A549 treated with RU486 at 1 μM for 4 hours (cell line): ENCODE data around the gene ARHGAP30. TPM values are rescaled to one million over a fixed set of nuclear protein-coding genes. Genes with fewer than 3 reads are reported as not detected.

Experiments
- total RNA-seq: library from RNA; stranded (reverse); fragments of 200-300 nt; extraction: Qiagen RNA extraction; gene quantifications from 5 replicates; pipeline ENCODE4 v1.2.3, GENCODE V29; 2022; ENCODE audit warnings: low read depth

ARHGAP30 gene
- total RNA-seq, result 0.07 to 0.14 TPM (median 0.11 TPM) in 5 replicates

DNA sequence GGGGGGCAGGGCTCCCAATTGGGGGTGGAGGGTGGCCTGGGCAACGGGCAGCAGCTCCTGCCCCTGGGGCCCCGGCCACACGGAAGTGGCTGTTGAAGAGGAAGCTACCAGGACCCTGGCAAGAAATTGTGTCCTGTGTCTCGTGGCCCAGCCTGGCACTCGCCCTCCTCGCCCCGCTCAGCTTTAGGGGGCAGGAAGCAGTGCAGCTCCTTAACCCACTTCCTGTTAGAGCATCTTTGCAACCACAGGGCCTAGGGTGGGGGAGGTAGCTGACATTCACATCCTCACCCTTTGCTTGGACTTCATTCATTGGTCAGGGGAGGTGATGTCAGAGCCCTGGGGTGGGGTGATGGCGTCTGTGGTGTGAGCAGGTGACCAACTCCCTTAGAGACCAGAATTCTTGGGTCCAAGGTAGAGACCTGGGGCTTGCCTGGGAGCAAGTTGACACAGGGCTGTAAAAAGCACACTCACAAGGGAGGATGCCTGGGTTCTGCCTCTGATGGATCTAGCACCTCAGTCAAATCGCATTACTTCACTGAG lies at the start of gene ARHGAP30:
Gene ARHGAP30, minus strand, starts transcription at position 161 of the 540 bp plus-strand sequence. CDS start 267 bp downstream, outside the sequence.

DNA sequence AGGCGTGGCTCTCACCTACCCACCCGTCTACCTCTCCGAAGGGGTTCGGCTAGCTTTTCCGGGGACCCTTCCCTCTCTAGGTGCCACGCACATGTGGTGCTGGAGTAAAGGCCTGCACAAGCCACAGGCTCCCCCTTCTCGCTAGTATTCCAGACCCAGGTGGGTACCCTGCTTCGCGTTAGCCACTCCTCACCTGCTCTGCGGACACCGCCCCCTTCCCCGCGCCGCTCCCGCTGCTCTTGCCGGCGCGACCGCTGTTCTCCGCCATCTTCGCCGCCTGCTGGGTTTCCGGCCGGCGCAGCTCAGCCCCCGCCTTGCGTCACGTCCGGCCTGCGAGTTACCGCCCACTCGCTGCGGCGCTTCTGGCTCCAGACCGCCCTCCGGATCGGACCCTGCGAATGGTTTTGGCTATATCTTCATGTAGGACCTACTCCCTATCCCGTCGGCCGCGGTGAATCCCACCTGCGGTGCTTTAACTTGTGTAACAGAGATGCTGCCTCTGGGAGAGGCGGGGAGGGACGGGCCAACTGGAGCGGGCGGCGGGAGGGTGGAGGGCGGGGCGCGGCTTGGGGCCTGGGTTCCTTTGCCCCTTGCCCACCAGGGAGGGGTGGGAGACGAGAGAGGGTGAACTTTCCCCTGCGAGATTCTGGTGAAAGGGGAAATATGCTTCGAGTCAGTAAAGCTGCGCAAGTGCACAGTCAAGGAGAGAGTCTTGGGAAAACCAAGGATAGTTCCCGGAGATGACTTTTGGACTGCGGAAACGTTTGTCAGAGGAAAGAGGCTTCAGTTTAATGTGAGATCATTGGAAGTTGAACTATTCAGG lies 48.3 kb upstream of the ARHGAP30 start, which contains the start of the genes NIT1 and PFDN2:
Gene NIT1, plus strand, starts transcription at position 347 of the 823 bp plus-strand sequence. Its CDS starts 72 bp downstream, at position 419.
Gene PFDN2, minus strand, starts transcription at position 279 of the 823 bp plus-strand sequence. Its CDS starts 11 bp downstream, at position 268.

GRCh38 chr1:161098210-161099068 lies 28.7 kb upstream of the ARHGAP30 start, which contains the start of gene KLHDC9:
Gene KLHDC9, plus strand, starts transcription at chr1:161098361. Its CDS starts 175 bp downstream, at chr1:161098536.

DNA sequence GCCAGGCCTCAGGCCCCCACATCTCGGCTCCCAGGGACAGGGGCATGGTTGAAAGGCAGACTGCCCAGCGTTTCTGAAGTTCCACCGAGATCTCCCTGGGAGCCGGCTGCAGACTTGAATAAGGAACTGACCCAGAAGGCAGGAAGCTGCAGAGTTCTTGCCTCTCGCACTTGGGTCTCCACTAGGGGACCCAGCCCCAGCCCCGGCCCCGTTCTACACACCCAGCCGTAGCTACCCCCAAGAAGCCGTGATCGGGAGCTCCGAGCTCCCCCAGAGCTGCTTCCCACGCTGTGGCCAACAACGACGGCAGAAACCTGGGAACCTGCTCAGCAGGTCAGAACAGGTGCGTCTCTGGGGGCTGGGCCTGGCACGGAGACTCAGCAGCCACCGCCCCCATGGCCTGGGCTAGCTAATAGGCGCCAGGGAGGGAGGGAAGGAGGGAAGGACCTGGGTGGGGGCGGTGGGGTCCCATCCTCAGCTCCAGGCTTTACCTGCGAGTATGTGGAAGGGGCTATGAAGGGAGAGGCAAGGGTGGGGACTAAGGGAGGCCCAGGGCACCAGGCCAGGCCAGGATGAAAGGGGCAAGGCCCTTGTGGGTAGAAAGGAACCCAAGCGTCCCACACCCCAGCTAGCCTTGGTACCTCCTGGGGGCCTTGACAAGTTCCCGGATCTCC lies 19.7 kb upstream of the ARHGAP30 start, which contains the start of gene NECTIN4:
Gene NECTIN4, minus strand, starts transcription at position 308 of the 674 bp plus-strand sequence. Its CDS starts 262 bp downstream, at position 46.

DNA sequence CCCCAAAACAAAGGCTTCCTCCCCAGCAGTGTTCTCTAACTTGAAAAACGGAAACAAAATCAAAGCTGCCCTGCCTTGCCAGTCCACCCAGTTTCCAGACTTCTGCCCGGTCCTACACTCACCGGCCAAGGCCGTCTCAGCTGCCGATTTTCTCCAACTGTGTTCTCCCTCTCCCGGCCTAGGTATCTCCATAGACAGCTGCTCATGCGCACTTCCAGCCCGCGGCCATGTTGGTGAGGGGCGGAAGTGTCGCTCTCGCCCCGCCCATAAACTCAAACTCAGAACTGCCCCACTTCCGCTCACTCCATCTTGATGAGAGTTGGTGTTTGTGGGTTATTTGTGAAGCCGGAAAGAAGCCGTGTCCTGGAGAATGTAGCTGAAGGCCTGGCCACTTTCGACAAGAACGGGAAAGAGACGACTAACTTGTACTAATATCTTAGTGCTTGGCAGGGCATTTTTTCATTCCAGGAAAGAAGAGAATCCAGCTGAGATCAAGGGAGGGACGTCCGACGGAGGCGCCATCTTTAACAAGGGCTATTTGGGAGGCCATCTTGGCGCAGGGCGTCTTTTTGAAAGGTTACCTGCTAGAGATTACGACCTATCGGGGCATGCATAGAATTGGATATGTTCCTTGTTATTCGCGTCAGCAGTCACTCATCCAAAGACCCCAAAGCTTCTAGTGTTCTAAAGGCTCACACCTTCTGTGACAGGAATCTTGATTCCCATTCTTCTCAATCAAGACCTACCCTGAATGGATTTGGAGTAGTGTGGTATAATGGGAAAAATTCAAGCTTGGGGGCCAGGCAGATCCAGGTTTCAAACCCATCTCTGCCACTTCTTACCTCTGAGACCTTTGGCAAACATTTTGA lies 23.7 kb downstream of the ARHGAP30 start, which contains the start of gene USF1:
Gene USF1, minus strand, starts transcription at position 242 of the 869 bp plus-strand sequence. CDS start 2,702 bp downstream, outside the sequence.

GRCh38 chr1:161038523-161039153 lies 31.1 kb downstream of the ARHGAP30 start, which contains the start of gene TSTD1:
Gene TSTD1, minus strand, starts transcription at chr1:161038964. Its CDS starts 75 bp downstream, at chr1:161038889.

DNA sequence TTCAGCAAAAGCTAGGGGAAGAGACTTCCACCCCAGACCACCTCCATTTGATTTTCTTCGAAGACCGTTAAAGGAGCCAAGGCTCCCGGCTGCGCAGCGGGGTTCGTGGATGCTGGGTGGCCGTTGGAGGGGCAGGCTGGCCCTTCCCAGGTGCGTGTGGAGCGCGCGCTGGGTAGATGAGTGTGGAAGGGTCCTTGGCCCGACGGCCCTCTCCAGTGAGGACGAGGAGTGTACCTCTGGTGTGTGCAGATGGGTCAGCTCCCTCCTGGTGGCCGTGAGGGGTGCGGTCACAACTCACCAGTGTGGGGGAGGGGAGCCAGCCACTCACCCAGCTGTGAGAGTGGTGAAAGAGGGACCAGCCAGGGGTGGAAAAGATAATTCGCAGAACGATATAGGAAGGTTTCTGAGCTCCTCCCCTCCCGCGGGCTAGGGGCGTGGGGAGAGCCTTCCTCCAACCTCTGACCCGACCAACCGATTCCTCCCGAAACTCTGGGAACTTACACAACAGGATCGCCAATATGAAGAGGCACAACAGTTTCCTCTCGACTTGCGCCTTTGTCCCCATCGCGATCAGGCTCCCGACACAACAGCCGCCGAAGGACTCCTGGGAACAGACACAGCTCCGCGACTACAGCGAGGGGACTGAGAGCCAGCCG lies 49.1 kb downstream of the ARHGAP30 start, which contains the start of gene F11R:
Gene F11R, minus strand, starts transcription at position 644 of the 656 bp plus-strand sequence. Its CDS starts 79 bp downstream, at position 565.

Other genes starting within 250 kb of the ARHGAP30 start
- gene CD244, start 207.0 kb downstream of the ARHGAP30 start, total RNA-seq, result not detected in 5 replicates
- 0.22 TPM in 1 of 5 replicates, not detected in the others for gene ITLN1, start 184.7 kb downstream of the ARHGAP30 start, total RNA-seq
- gene ITLN2, start 115.1 kb downstream of the ARHGAP30 start, total RNA-seq, result 0.22 to 0.33 TPM in 2 of 5 replicates, not detected in the others
- 39.5 to 67.9 TPM (median 59.7 TPM) in 5 replicates for gene F11R, start 48.7 kb downstream of the ARHGAP30 start, total RNA-seq
- 0.34 to 0.41 TPM in 2 of 5 replicates, not detected in the others for gene TSTD1, start 30.9 kb downstream of the ARHGAP30 start, total RNA-seq
- 48.4 to 53.4 TPM (median 50.6 TPM) in 5 replicates for gene USF1, start 23.9 kb downstream of the ARHGAP30 start, total RNA-seq
- 1.5 to 2.2 TPM (median 1.9 TPM) in 5 replicates for gene NECTIN4, start 19.7 kb upstream of the ARHGAP30 start, total RNA-seq
- 1.2 to 2.4 TPM (median 1.6 TPM) in 5 replicates for gene KLHDC9, start 28.5 kb upstream of the ARHGAP30 start, total RNA-seq
- 118 to 142 TPM (median 129 TPM) in 5 replicates for gene PFDN2, start 48.1 kb upstream of the ARHGAP30 start, total RNA-seq
- 24.4 to 32.0 TPM (median 31.3 TPM) in 5 replicates for gene NIT1, start 48.2 kb upstream of the ARHGAP30 start, total RNA-seq
- gene DEDD, start 62.8 kb upstream of the ARHGAP30 start, total RNA-seq, result 26.1 to 32.6 TPM (median 30.9 TPM) in 5 replicates
- gene UFC1, start 84.1 kb upstream of the ARHGAP30 start, total RNA-seq, result 87.5 to 152 TPM (median 96.7 TPM) in 5 replicates
- 18.0 to 24.6 TPM (median 20.0 TPM) in 5 replicates for gene USP21, start 89.6 kb upstream of the ARHGAP30 start, total RNA-seq
- 10.7 to 14.9 TPM (median 12.9 TPM) in 5 replicates for gene PPOX, start 96.5 kb upstream of the ARHGAP30 start, total RNA-seq
- gene B4GALT3, start 107.6 kb upstream of the ARHGAP30 start, total RNA-seq, result 24.3 to 29.3 TPM (median 28.7 TPM) in 5 replicates
- gene ADAMTS4, start 129.2 kb upstream of the ARHGAP30 start, total RNA-seq, result not detected in 5 replicates
- 81.9 to 101 TPM (median 84.4 TPM) in 5 replicates for gene NDUFS2, start 132.5 kb upstream of the ARHGAP30 start, total RNA-seq
- 0.51 TPM in 1 of 5 replicates, not detected in the others for gene FCER1G, start 145.4 kb upstream of the ARHGAP30 start, total RNA-seq
- 6.6 TPM in 1 of 5 replicates, not detected in the others for gene APOA2, start 153.7 kb upstream of the ARHGAP30 start, total RNA-seq
- gene TOMM40L, start 156.2 kb upstream of the ARHGAP30 start, total RNA-seq, result 9.9 to 11.5 TPM (median 11.1 TPM) in 5 replicates
- gene NR1I3, start 168.3 kb upstream of the ARHGAP30 start, total RNA-seq, result not detected in 5 replicates
- 0.09 to 0.13 TPM in 2 of 5 replicates, not detected in the others for gene PCP4L1, start 188.9 kb upstream of the ARHGAP30 start, total RNA-seq
- 0.17 to 0.35 TPM (median 0.30 TPM) in 5 replicates for gene MPZ, start 240.1 kb upstream of the ARHGAP30 start, total RNA-seq
- gene SDHC, start 244.5 kb upstream of the ARHGAP30 start, total RNA-seq, result 233 to 270 TPM (median 243 TPM) in 5 replicates